LHCN-M2 (cell line): ENCODE data around the gene ARID1B. TPM values are rescaled to one million over a fixed set of nuclear protein-coding genes. Genes with fewer than 3 reads are reported as not detected.

Experiments
- DNase-seq: peaks from one replicate; pipeline ENCODE4 v3.0.0-alpha.2; 2012; ENCODE audit warnings: low read depth
- total RNA-seq: library from RNA; depleted of rRNA; stranded (reverse); fragments of >200 nt; gene quantifications from 2 replicates; pipeline ENCODE4 v1.2.3, GENCODE V29; 2014

The ARID1B gene
- total RNA-seq, 1 experiment from 2014 or later = 19.0 TPM

- no peak for DNase-seq
Measured at GRCh38 chr6:157222201-157222981, 445.2 kb downstream of the ARID1B start.

GRCh38 chr6:157223021-157223430 is 445.8 kb downstream of the ARID1B start:
- DNase-seq = no peak

GRCh38 chr6:157223511-157223910 is 446.3 kb downstream of the ARID1B start:
- DNase-seq = no peak

DNA sequence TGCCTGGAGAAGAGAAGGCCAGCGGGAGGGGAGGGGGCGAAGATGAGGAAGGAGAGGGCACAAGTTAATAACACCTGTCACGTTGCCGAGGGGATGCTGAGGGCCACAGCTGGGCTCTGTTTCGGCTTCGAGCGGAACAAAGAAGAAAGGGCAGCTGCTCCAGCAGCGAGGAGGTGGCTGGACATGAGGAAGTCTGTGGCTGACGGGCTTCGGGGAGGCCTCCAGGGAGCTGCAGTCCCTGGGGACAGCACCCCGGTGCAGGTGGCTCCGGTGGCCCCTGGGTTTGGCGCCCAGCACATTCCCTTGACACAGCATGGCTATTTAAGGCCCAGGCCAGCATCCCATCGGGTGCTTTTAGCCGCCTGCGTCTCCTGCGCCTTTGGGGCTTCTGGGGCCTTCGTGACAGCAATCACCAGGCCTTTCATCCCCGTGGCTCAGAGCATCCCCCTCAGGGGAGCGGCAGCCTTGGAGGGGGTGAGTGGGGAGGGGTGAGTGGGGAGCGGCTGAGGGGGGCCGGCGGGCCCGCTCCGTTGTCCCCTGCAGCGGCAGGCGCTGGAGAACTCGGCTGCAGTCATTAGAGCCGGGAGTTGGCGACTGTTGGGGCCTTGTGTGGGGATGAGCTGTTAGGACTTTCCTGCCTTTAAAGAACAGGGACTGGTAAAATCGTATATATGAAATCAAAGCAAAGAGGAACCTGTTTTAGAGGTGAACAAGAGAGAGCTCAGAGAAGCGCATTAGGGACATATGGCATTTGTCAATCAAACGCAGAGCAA is 447.2 kb downstream of the ARID1B start:
- DNase-seq = no peak

DNA sequence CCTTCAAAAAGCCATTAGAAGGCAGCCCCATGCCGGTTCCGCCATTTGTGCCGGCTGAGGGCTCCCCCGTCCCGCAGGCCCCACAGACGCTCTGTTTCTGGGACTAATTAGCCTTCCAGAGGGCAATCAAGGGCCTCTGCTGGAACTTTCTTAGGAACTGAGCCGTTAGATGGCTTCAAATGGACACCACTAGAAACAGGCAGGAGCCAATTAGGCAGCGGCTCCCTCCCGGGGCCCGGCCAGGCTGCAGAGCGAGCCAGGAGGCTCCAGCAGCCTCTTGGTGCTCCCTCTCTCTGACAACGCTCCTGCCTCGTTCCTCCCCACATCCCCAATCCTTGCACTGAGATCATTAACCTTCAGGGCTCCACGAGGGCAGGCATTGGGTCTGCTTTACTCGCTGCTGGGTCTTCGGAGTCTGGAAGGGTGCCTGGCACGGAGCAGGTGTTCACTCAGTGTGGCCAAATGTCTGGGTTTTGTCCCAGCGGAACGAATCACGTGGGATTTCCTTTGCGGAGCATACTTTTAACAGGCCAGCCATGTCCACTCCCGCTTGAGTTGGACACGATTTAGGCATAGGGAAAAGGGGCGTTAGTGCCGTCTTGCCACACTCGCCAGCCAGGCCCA is 447.9 kb downstream of the ARID1B start:
- no peak for DNase-seq

- DNase-seq = no peak
Measured at GRCh38 chr6:157225575-157225995, 448.4 kb downstream of the ARID1B start.

DNA sequence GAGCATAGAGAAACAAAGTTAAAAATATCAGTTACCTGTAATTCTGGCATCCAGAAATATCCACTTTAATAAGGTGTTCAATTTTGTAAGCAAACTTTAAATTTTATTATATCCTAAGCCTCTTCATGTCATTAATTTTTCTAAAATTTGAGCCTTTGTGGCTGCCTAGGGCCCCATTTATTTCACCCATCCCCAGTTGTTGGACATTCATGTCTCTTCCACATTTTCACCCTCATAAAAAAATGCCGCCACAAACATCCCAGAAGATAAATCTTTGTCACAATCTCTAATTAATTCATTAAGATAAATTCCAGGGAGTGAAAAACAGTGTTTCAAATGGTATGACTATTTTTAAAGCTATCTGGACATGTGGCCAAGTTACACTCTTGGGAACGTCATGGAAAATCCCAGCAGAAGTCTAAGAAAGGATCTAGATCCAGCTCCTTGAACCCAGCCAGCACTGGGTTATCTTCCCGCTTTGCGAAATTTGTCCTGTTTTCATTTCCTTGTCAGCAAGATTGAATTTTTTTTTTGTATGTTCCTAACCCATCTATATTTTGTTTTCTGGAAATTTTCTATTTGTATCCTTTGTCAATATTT is 448.9 kb downstream of the ARID1B start:
- DNase-seq = no peak

DNA sequence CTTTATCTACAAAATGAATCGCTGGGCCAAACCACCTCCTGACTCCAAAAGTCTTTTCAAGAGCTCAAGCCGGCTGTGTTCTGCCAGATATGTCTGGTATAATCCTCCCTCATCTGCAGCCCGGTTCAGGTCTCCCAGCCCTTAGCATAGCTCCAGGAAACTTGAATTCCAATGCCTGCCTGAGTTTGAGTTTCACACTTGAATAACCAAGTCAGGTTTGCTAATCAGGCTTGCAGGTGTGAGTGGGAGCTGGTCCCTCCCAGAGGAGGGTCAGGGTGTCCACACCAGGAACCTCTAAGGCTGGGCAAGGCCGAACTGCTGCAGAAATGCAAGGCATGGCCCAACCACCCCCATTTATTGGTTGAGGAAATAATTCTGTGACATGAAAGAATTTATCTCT is 449.6 kb downstream of the ARID1B start:
- no peak for DNase-seq

GRCh38 chr6:157227202-157228166 is 450.3 kb downstream of the ARID1B start:
- DNase-seq = no peak

GRCh38 chr6:157228426-157229131 is 451.4 kb downstream of the ARID1B start:
- no peak for DNase-seq

DNA sequence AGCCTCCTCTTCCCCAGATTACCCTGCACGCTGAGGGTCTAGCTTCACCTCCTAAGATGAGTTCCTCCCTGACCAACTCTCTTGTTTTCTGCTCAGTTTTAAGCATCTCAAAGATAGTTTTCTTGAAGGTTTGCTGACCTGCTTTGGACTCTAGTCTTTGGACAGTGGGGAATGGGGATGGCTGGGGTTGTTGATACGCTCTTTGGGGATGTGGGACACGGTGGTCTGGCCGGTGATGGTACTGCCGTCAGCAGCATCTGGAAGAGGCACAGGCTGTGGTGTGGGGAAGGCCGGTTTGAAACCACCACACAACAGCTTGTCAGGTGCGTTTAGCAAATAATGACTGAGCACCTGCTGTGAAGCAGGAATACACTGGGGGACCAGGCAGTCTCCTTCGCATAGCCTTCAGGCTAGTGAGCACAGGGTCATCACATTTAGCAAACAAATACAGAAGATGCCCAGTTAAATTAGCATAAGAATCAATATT is 452.0 kb downstream of the ARID1B start:
- DNase-seq = no peak

DNA sequence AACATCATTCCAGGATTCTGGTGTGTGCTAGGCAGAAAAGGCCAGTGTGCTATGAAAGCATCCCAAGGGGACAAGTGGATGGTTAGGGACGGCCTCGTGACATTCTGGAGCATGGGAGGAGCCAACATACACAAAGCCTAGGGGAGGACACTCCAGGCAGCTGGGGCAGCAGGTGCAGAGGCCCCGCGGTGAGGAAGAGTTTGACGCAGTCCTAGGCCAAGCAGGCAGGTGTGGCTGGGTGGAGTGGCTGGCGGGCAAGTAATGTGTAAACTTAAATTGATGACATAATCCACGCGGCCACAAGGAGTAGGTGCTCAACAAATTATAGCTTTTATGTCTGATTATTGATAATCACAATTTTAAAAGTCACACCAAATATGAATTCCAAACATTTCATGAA is 452.5 kb downstream of the ARID1B start:
- no peak for DNase-seq

DNA sequence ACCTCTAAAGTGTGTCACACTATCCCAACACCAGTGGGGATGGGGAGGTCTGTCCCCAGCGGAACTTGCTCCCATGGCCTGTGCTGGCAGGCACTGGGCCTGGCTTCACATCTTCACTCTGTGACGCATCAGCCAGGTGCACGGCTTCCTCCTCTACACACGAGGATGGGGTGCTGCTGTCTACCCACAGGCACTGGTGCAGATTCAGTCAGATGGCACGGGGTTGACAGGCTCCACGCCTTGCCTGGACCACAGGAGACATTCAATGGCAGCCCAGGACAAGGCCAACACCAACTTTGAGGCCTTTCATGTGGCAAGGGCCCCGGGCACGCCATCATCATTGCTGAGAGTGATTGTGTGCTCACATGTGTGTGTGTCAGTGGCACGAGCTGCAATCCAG is 453.7 kb downstream of the ARID1B start:
- no peak for DNase-seq

GRCh38 chr6:157232161-157232895 is 455.1 kb downstream of the ARID1B start:
- no peak for DNase-seq

DNA sequence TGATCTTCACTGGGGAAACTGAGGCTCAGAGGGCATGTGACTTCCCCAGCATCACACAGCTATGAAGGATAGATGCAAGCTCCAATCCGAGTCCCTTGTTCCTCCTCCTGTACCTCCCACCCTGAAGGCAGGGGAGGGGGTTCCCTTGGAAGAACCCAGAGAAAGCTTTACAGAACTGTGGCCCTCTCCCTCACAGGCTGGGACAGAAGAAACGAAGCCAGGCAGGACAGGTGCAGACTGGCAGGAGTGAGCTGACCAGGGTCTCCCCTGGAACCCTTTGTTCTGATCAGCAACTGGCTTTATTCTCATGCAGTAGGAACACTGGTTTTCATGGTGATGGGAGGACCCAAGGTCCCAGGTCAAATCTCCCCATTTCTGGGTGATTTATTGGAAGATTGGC is 456.0 kb downstream of the ARID1B start:
- DNase-seq = no peak

DNA sequence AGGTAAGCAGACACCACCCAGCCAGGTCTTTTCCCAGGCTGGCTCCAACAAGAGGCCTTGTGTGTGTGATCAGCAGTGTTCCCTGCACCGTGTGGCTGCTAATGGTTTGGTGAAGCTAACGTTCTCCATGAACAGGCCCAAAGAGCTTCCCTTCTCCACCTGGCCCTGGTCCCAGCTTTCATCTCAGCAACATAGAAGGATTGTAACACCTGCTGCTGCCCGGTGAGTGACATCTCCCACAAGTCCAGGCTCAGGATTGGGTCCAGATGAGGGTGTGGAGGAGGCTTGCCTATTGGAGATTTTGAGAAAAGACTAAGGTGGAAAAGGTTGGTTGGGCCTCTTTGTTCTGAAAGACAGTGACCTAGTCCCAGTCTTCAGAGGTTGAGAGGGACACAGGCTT is 456.5 kb downstream of the ARID1B start:
- no peak for DNase-seq

- DNase-seq = peak; percentile 46
Measured at GRCh38 chr6:157235600-157236039, 458.4 kb downstream of the ARID1B start.

DNA sequence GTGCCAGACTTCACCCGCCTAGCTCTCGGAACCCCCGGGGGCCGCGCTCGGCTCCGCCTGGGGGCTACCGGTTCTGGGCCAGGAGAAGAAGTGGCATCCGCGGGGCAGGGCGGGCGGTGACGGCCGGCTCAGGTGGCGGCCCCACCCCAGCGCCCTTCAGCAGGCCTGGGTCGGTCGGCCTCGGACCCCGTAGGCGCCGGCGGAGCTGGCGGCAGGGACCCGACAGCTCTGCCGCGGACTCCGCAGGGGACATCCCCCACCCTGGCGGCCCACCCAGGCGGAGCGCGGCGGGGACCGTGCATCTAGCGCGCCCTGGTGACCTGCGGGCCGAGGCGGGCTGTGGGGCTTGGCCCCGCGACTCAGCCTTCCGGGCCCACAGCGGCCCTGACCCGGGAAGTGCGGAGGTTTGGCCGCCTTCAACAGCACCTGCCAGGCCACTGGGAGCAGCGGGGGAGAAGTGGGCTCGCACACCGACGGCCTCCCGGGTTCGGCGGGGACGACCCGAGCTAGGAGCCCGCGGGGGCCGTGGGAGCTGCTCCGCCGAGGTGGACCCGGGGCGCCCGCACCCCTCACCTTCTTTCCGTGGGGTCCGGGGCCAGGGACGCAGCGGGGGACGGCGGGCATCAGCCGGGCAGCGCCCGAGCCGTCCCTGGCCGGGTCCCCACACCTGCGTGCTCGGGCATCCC is 459.0 kb downstream of the ARID1B start:
- no peak for DNase-seq

DNA sequence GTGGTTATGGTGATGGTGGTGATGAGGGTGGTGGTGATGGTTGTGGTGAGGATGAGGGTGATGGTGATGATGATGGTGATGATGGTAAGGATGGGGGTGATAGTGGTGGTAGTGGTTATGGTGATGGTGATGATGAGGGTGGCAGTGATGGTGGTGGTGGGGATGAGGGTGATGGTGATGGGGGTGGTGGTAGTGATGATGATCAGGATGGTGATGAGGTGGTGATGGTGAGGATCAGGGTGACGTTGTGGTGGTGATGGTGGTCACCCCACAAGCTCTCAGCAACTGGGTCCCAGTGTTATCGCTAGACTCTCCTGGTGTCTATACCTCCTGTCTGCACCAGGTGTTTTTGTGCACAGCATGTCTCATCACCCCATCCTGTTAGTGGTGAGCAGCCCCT is 461.2 kb downstream of the ARID1B start:
- DNase-seq = no peak
